Suppressor macrophage treated with lipopolysaccharide for 1 hour (primary cell): Measurements from ENCODE around the gene PRPF31.
A peak's percentile ranks its signal among the peaks of the same experiment; 100 is the strongest.
"Not testable (repeated sequence)": the region's sequence is repeated elsewhere in the genome, so short reads cannot be mapped to it uniquely, and the experiment has no call there.

Source experiments
- DNase-seq, 3 donors: peaks; one replicate each; pipeline ENCODE4 v3.0.0-alpha.2; 2020 to 2022

The PRPF31 gene

GRCh38 chr19:54164369-54165068 lies 49.0 kb downstream of the PRPF31 start:
- DNase-seq, result peak; percentile 53 to 83 (median 82)

GRCh38 chr19:54165222-54165621 lies 49.7 kb downstream of the PRPF31 start:
- DNase-seq, result no peak

GRCh38 chr19:54168174-54168917 lies 52.8 kb downstream of the PRPF31 start:
- peak; percentile 94 to 97 (median 96) for DNase-seq

GRCh38 chr19:54169149-54169740 lies 53.7 kb downstream of the PRPF31 start:
- no peak for DNase-seq

GRCh38 chr19:54171736-54172431 lies 56.3 kb downstream of the PRPF31 start:
- not testable (repeated sequence) for DNase-seq

- no peak for DNase-seq
Observed at GRCh38 chr19:54172471-54173358, 57.2 kb downstream of the PRPF31 start, which contains the start of gene TMC4. Gene TMC4, minus strand, starts transcription at chr19:54173160. Its CDS starts 43 bp downstream, at chr19:54173117.

GRCh38 chr19:54173359-54173699 lies 57.8 kb downstream of the PRPF31 start:
- no peak for DNase-seq

GRCh38 chr19:54173951-54174834 lies 58.6 kb downstream of the PRPF31 start:
- DNase-seq, result no peak

GRCh38 chr19:54178581-54179261 lies 63.2 kb downstream of the PRPF31 start:
- peak in 1 of 3 donors; percentile 56 for DNase-seq

- DNase-seq, result no peak
Observed at GRCh38 chr19:54179262-54179852, 63.8 kb downstream of the PRPF31 start.

- DNase-seq, result peak in 1 of 3 donors; percentile 31
Observed at GRCh38 chr19:54179921-54180461, 64.4 kb downstream of the PRPF31 start.

- DNase-seq, result no peak
Observed at GRCh38 chr19:54180691-54181091, 65.1 kb downstream of the PRPF31 start.
